Measurements from ENCODE around the gene UBE2O.

Gene UBE2O

DNA sequence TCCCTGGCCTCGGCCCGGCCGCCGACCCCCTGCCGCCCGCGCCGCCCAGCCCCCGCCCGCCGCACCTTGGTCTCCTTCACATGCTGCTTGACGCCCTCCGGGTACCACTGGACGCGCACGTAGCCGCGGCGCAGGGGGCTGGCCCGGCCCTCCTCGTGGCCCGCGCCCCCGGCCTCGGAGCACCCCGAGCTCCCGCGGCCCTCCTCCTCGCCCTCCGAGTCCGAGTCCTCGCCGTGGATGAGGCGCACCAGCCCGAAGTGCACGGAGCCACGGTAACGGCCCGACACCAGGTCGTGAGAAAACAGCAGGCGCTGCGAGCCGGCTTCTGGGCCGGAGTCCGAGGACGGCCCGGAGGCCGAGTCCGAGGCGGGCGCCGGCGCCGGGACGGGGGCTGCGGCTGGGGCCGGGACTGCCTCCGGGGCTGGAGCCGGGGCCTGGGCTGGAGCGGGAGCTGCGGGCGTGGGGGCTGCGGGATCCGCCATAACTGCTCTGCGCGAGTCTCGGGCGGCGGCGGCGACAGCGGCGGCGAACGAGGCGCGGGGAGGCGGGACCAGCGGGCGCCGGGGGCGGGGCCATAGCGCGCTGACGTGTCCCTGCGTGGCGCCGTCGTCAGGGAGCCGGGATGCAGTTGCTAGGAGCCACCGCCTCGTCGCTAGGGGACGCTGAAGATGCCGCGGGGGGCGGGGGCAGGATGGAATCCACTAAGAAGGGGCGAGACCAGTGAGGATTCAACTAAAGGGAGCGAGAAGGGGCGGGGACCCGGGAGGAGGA lies at the start of gene UBE2O:
Gene UBE2O, minus strand, starts transcription at position 493 of the 771 bp plus-strand sequence. Its CDS starts 11 bp downstream, at position 482.
- DNase-seq: peak; percentile 82

DNA sequence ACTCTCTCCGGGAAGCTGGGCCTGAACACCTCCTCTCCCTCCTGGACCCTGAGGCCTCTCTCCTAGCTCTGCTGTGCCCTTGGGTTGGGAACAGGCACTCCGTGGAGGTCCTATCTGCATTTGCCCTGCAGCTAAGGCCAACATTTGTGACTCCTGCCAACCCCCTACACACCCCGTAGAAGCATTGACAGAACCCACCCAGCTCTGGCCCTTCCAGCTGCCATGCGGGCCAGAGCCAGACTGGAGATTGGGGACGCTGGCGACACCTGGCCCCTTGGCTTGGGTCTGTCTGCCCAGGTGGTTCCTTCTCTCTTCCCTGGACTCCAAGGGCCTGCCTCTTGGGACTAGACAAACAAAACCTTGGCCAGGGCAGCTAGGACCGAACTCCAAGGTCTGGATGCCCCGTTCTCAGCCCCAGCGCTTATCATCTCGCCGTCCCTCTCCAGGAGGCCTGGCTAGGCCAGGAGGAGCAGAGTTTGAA lies 48.9 kb upstream of the UBE2O start:
- DNase-seq: no peak

- peak; percentile 60 for DNase-seq
Measured at GRCh38 chr17:76501018-76501826, 48.3 kb upstream of the UBE2O start, which contains the start of gene RHBDF2. TSS of gene RHBDF2 (minus strand) at chr17:76501423. CDS start at chr17:76481524, 19,899 bp downstream.

DNA sequence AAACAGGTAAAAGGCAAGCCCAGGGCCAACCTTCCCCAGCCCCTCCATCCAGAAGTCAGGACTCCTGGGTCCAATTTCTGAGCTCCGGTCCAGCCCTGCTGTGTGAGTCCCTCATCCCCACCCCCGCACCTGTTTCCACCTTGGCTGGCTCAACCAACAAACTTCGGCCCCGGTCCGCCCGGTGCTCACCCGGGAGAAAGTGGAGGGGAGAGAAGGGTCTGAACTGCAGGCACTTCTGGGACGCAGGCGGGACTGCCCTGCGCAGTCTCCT lies 47.7 kb upstream of the UBE2O start:
- no peak for DNase-seq

DNA sequence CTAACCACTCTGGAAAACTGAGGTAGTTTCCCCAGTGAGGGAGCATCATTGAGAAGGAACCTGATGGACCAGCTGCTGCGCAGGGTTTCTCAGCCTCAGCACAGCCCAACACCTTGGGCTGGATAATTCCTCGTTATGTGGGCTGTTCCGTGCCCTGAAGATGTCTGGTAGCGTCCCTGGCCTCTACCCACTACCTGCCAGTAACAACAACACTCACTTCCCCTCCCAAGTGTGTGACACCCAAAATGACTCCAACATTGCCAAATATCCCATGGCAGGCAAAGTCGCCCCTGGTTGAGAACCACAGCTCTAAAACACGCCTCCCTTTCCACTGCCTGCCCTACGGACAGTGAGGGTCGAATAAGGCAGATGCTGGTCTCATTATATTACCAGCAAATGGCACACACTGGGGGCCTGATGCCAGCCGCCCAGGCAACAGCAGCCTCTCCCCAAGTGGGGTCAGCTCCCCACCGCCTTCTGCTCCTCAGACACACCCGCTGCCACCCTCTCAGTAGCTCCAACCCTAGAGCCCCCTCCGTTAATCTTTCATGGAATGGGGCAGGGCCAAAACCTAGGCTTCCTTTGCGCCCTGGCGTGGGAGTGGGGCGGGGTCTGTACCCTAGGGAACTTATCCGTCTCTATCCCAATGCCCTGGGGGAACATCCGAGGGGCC lies 47.3 kb upstream of the UBE2O start:
- no peak for DNase-seq

DNA sequence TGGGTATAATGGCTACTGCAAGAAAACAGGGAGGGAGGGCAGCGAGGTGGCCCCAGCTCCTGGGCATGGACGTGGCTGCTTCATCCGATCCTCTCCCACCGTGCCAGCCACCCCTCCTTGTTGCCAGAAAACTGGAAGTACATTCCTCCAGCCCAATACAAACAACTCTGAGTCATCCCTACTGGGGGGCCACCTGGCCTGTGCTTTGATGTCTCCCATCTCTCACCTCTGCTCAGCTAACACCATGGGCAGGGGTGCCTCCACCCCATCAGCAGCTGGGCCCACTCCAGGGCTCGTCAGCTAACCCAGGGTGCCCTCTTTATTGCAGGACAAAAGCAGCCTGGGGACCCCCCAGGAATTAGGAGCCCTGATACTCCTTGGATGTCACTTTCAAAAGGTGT lies 46.3 kb upstream of the UBE2O start:
- DNase-seq: no peak

DNA sequence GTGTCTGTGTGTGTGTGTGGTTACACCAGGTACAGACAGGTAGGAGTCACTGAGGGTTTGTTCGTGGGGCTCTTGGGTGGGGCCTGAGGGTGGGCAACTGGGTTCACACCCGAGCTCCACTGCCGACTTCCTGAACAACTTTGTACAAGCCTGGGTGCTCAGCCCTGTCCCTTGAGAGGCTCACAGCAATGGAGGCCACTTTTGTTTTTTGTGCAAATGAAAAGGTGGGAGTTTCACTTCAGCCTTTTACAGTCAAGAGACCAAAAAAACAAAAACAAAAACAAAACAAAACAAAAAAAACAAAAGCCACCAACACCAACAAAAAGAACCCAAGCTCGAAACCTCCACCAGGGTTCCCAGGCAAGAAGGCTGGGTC lies 45.9 kb upstream of the UBE2O start:
- no peak for DNase-seq

GRCh38 chr17:76497979-76498875 lies 45.3 kb upstream of the UBE2O start:
- DNase-seq: peak; percentile 22

DNA sequence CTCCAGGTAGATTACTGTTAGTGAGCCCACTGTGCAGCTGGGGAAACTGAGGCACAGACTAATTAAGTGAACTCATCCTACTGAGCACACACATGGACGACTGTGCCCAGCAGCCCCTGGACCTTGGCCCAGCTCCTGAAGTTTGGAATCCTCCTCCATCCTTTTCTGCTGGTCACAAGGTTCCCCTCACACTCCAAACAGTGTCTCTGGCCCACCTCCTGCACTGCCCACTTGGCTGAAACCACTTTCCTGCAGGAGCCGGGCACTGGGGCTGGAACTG lies 44.7 kb upstream of the UBE2O start:
- no peak for DNase-seq

DNA sequence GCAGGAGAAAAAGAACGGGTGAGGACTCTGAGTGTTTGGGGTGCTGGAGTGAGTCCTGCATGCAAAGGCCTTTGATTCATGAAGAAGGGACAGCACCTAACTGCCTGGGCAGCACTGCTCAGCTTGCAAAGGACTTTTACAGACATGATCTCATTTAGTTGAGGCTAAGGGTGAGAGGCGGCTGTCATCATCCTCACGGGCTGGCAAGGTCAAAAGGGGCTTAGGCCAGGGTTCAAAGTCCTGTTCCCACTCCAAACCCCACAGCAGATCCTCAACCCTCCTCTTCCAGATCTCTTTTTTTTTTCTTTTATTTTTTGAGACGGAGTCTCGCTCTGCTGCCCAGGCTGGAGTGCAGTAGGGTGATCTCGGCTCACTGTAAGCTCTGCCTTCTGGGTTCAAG lies 43.5 kb upstream of the UBE2O start:
- DNase-seq: no peak

DNA sequence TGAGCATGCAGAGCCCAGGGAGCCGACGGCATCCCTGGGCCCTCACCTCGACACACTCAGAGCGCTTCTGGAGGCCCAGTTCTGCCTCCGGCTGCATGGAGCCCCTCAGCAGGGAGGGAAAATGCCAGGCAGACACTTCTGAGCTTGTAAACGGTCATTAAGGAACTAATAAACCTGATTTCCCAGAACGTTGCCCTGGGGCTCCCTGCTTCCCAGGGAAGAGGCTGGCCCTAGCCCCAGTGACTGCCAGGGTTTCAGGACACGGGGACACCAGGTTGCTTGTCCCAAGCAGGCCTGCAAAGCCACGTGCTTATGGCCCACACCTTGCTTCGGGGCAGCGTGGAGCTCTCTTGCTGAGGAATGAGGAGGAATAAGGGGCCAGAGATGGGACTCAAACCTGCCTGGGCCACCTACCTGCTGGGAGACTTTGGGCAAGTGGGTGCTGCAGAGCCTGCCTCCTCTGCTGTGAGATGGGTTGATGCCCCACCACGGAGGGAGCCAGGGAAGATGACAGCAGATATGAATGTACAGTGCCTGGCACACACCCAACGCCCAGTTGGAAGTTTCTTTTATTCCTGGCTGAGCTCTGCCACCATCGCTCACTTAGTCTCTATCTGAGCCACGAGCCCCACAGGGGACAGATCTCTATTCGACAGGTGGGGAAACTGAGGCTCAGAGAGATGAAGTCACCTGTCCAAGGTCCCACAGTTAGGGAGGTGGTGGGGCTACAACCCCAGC lies 42.9 kb upstream of the UBE2O start:
- no peak for DNase-seq

GRCh38 chr17:76493505-76494167 lies 40.7 kb upstream of the UBE2O start:
- no peak for DNase-seq

GRCh38 chr17:76492989-76493501 lies 40.1 kb upstream of the UBE2O start:
- DNase-seq: no peak

- DNase-seq: no peak
Measured at GRCh38 chr17:76492123-76492988, 39.4 kb upstream of the UBE2O start.

- no peak for DNase-seq
Measured at GRCh38 chr17:76491271-76492122, 38.5 kb upstream of the UBE2O start.

GRCh38 chr17:76490112-76490710 lies 37.3 kb upstream of the UBE2O start:
- DNase-seq: no peak

DNA sequence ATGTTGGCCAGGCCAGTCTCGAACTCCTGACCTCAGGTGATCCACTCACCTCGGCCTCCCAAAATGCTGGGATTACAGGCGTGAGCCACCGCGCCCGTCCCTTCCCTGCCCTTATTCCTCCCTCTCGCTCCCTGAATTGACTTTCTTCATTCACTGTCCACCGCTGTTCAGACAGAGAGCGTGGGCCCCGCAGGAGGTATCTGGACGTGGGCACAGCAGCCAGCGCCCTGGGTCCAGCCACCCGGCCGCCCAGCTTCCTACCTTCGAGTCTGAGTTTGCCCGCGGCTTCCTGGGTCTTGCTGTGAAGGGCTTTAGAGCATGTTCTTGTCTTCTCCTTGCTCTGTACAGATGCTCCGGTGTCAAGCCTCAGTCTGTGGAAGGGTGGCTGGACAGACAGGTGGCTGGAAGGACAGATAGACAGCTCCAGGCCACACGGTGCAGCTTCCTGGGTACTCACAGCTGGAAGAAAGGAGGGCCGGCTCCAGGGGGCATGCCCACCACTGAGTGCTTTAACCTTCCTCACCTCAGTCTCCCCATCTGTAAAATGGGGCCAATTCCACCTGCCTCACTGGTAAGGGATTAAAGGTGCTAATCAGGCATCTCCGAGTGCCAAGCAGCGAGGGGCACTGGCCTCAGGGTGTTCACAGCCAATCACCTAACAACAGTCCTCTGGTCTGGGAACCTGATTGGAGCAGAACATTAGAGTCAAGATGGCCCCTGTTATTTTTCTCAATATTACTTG lies 34.7 kb upstream of the UBE2O start:
- DNase-seq: no peak

DNA sequence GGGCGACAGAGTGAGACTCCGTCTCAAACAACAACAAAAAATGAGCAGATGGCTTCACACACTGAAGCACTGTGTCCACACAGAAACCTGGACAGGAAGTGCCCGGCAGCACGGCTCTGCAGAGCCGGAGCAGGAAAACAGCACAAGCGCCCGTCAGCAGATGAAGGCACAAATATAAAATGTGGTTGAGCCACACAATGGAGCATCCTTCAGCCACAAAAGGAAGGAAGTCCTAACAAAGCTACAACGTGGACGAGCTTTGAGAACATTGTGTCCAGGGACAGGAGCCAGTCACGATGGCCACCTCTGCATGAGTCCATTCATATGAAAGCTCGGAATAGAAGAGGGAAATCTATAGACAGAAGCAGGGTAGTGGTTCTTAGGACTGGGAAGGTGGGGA lies 32.6 kb upstream of the UBE2O start:
- DNase-seq: peak; percentile 33
